Liver (tissue), 9 donors: ENCODE data around the gene ABHD15. TPM values are rescaled to one million over a fixed set of nuclear protein-coding genes. Genes with fewer than 3 reads are reported as not detected.

Experiments
- DNase-seq: peaks from one replicate; pipeline ENCODE4 v3.0.0-alpha.2; 2017; ENCODE audit warnings: low spot score
- H3K27ac ChIP-seq, 2 donors: one replicate each; pipeline ENCODE4 v1.7.0; 2013; ENCODE audit warnings: inconsistent platforms in 2 of 2, low read length in 2 of 2, control low read depth in 1 of 2, low read depth in 1 of 2, mild to moderate bottlenecking in 1 of 2
- H3K27me3 ChIP-seq, 4 donors: one replicate each; pipeline versions ENCODE4 v1.6.1 to v1.7.0; 2013; ENCODE audit warnings: low read length in 3 of 4, inconsistent platforms in 1 of 4, mild to moderate bottlenecking in 1 of 4, moderate library complexity in 1 of 4; ENCODE audit not compliant: control insufficient read depth in 4 of 4, insufficient read depth in 4 of 4
- H3K36me3 ChIP-seq, 4 donors: one replicate each; pipeline versions ENCODE4 v1.6.1 to v1.7.0; 2013; ENCODE audit warnings: low read length in 3 of 4, mild to moderate bottlenecking in 3 of 4, low read depth in 1 of 4, moderate library complexity in 1 of 4; ENCODE audit not compliant: control insufficient read depth in 4 of 4, insufficient read depth in 3 of 4
- H3K4me1 ChIP-seq, 4 donors: one replicate each; pipeline versions ENCODE4 v1.6.1 to v1.7.0; 2013; ENCODE audit warnings: low read length in 3 of 4, mild to moderate bottlenecking in 3 of 4, moderate library complexity in 1 of 4; ENCODE audit not compliant: control insufficient read depth in 4 of 4, insufficient read depth in 4 of 4
- H3K4me3 ChIP-seq, 3 donors: one replicate each; pipeline versions ENCODE4 v1.6.1 to v1.7.0; 2013; ENCODE audit warnings: low read length in 3 of 3, control low read depth in 1 of 3, low read depth in 1 of 3, mild to moderate bottlenecking in 1 of 3
- H3K9ac ChIP-seq, 2 donors: one replicate each; pipeline ENCODE4 v1.7.0; 2013; ENCODE audit warnings: low read length in 2 of 2, mild to moderate bottlenecking in 2 of 2, moderate library complexity in 2 of 2, control low read depth in 1 of 2, low read depth in 1 of 2
- H3K9me3 ChIP-seq, 4 donors: one replicate each; pipeline versions ENCODE4 v1.6.1 to v1.7.0; 2013; ENCODE audit warnings: low read length in 3 of 4; ENCODE audit not compliant: control insufficient read depth in 4 of 4
- ATF3 ChIP-seq: IDR thresholded peaks from 2 replicates; pipeline ENCODE4 v1.6.1; 2016; ENCODE audit warnings: antibody characterized with exemption
- CTCF ChIP-seq: fragments of 150-350 bp; IDR thresholded peaks from 2 replicates; pipeline ENCODE4 v1.5.1; 2017; ENCODE audit warnings: improper control_type of control experiment, low read depth, low read length; ENCODE audit not compliant: missing input control
- FOXA1 ChIP-seq: IDR thresholded peaks from 2 replicates; pipeline ENCODE4 v1.6.1; 2016; ENCODE audit warnings: antibody characterized with exemption
- FOXA2 ChIP-seq: IDR thresholded peaks from 2 replicates; pipeline ENCODE4 v1.6.1; 2016; ENCODE audit warnings: antibody characterized with exemption
- GABPA ChIP-seq, 2 donors: IDR thresholded peaks in 1 of 2; conservative IDR thresholded peaks in 1 of 2; 2 replicates each; pipeline ENCODE4 v1.6.1; 2016; ENCODE audit warnings: antibody characterized with exemption in 2 of 2, mild to moderate bottlenecking in 1 of 2, moderate library complexity in 1 of 2
- HNF4A ChIP-seq, 2 donors: conservative IDR thresholded peaks; 2 replicates each; pipeline ENCODE4 v1.6.1; 2016; ENCODE audit warnings: antibody characterized with exemption in 2 of 2, mild to moderate bottlenecking in 2 of 2
- HNF4G ChIP-seq: IDR thresholded peaks from 2 replicates; pipeline ENCODE4 v1.6.1; 2016; ENCODE audit warnings: antibody characterized with exemption
- JUND ChIP-seq, 2 donors: IDR thresholded peaks; 2 replicates each; pipeline ENCODE4 v1.6.1; 2016; ENCODE audit warnings: antibody characterized with exemption in 2 of 2
- MAX ChIP-seq: IDR thresholded peaks from 2 replicates; pipeline ENCODE4 v1.6.1; 2016; ENCODE audit warnings: antibody characterized with exemption
- NR2F2 ChIP-seq: IDR thresholded peaks from 2 replicates; pipeline ENCODE4 v1.6.1; 2016; ENCODE audit warnings: antibody characterized with exemption
- RAD21 ChIP-seq, 2 donors: IDR thresholded peaks; 2 replicates each; pipeline ENCODE4 v1.6.1; 2016; ENCODE audit warnings: antibody characterized with exemption in 2 of 2, mild to moderate bottlenecking in 2 of 2
- REST ChIP-seq: IDR thresholded peaks from 2 replicates; pipeline ENCODE4 v1.6.1; 2016; ENCODE audit warnings: antibody characterized with exemption, mild to moderate bottlenecking
- RXRA ChIP-seq, 2 donors: IDR thresholded peaks; 2 replicates each; pipeline ENCODE4 v1.6.1; 2017 to 2018; ENCODE audit warnings: antibody characterized with exemption in 2 of 2, mild to moderate bottlenecking in 1 of 2
- SP1 ChIP-seq: IDR thresholded peaks from 2 replicates; pipeline ENCODE4 v1.6.1; 2018; ENCODE audit warnings: antibody characterized with exemption, mild to moderate bottlenecking
- TAF1 ChIP-seq: conservative IDR thresholded peaks from 2 replicates; pipeline ENCODE4 v1.6.1; 2016; ENCODE audit warnings: antibody characterized with exemption, mild to moderate bottlenecking
- YY1 ChIP-seq: IDR thresholded peaks from 2 replicates; pipeline ENCODE4 v1.6.1; 2016; ENCODE audit warnings: antibody characterized with exemption, mild to moderate bottlenecking
- ZBTB33 ChIP-seq: IDR thresholded peaks from 2 replicates; pipeline ENCODE4 v1.6.1; 2016; ENCODE audit warnings: antibody characterized with exemption
- WGBS: extraction: QIAGEN DNeasy Blood & Tissue Kit; methylation state at CpG from one replicate; pipeline ENCODE4 v1.1.7; 2013; 5-methylcytosine and 5-hydroxymethylcytosine counted together
- polyA plus RNA-seq, 2 donors: library from polyadenylated mRNA; stranded (reverse) in 1 of 2; unstranded in 1 of 2; fragments of 200-250 nt in 1 of 2; fragments of >200 nt in 1 of 2; fragmentation: Nextera tagmentation in 1 of 2; extraction: Ambion mirVana in 1 of 2; gene quantifications; one replicate each; pipeline versions ENCODE4 v1.2.1 to v1.2.3, GENCODE V29; 2013 to 2015
- total RNA-seq, 2 donors: library from RNA; depleted of rRNA; stranded (reverse); fragments of >200 nt; gene quantifications; one replicate each; pipeline ENCODE4 v1.2.3, GENCODE V29; 2014
- donor health status: healthy.
- donor health status: healthy.
- donor health status: healthy.
- donor health status: healthy.
- donor health status: healthy.

Gene ABHD15
- total and polyA plus RNA-seq, 4 donors: 5.6 to 25.7 (median 10.6) TPM

GRCh38 chr17:29597361-29598172, 30.7 kb upstream of the ABHD15 start (continued):
- no peak for TF ChIP-seq MAX
- no peak for TF ChIP-seq FOXA1
- TF ChIP-seq ZBTB33: no peak
- no peak for TF ChIP-seq FOXA2
- no peak for TF ChIP-seq YY1
- no peak for TF ChIP-seq RXRA (IDR thresholded peaks at IDR 0.05)
- TF ChIP-seq RAD21 (IDR thresholded peaks at IDR 0.05): no peak
- no peak for TF ChIP-seq JUND (IDR thresholded peaks at IDR 0.05)

GRCh38 chr17:29596811-29597210, 30.0 kb upstream of the ABHD15 start:
- DNase-seq: no peak
- H3K4me1 ChIP-seq: peaks cover 2 to 20% (median 14%) of the 10 kb centered on the region in 4 donors
- H3K27me3 ChIP-seq: no peaks in the 10 kb centered on the region
- H3K4me3 ChIP-seq: no peak overlapping the region
- no peaks in the 10 kb centered on the region for H3K36me3 ChIP-seq
- no peak for TF ChIP-seq NR2F2
- no peak for TF ChIP-seq GABPA (IDR thresholded peaks at IDR 0.05 in 1 of 2, conservative IDR thresholded peaks at IDR 0.05 in 1 of 2)
- TF ChIP-seq RAD21 (IDR thresholded peaks at IDR 0.05): no peak
- no peak for TF ChIP-seq MAX
- no peak for TF ChIP-seq HNF4G
- H3K9ac ChIP-seq: no peak overlapping the region
- no peaks in the 10 kb centered on the region for H3K9me3 ChIP-seq
- no peak overlapping the region for H3K27ac ChIP-seq
- 87% methylated on average over 9 of the region's 9 CpGs for WGBS

- Histone ChIP-seq H3K4me3 (no peak overlapping the region), H3K27me3 (no peaks in the 10 kb centered on the region), H3K9ac (no peak overlapping the region), H3K9me3 (no peaks in the 10 kb centered on the region), H3K27ac (no peak overlapping the region), H3K36me3 (no peaks in the 10 kb centered on the region), H3K4me1 (peaks cover 4 to 26% (median 21%) of the 10 kb centered on the region in 4 donors)
- WGBS: 87% methylated on average over 12 of the region's 12 CpGs
- DNase-seq: no peak
- TF ChIP-seq HNF4A (conservative IDR thresholded peaks at IDR 0.05): no peak
- no peak for TF ChIP-seq ATF3
- no peak for TF ChIP-seq ZBTB33
- no peak for TF ChIP-seq REST
- TF ChIP-seq GABPA (IDR thresholded peaks at IDR 0.05 in 1 of 2, conservative IDR thresholded peaks at IDR 0.05 in 1 of 2): no peak
- no peak for TF ChIP-seq JUND (IDR thresholded peaks at IDR 0.05)
- no peak for TF ChIP-seq CTCF
- TF ChIP-seq FOXA1: no peak
- no peak for TF ChIP-seq TAF1
- no peak for TF ChIP-seq RAD21 (IDR thresholded peaks at IDR 0.05)
- no peak for TF ChIP-seq YY1
- TF ChIP-seq SP1: no peak
- no peak for TF ChIP-seq HNF4G
- no peak for TF ChIP-seq RXRA (IDR thresholded peaks at IDR 0.05)
- TF ChIP-seq FOXA2: no peak
Observed at GRCh38 chr17:29595943-29596774, 29.3 kb upstream of the ABHD15 start.
